Esophagus squamous epithelium (tissue), 5 donors: ENCODE measurements around the gene CNGB1. TPM values are rescaled to one million over a fixed set of nuclear protein-coding genes. Genes with fewer than 3 reads are reported as not detected.
"Not testable (repeated sequence)": the region's sequence is repeated elsewhere in the genome, so short reads cannot be mapped to it uniquely, and the experiment has no call there.

ENCODE experiments used
- DNase-seq: peaks from one replicate; lab custom pipeline; 2025; lab: John Stamatoyannopoulos, UW
- H3K27ac ChIP-seq, 4 donors: fragments of 200-600 bp; sonication (generic); one replicate each; pipeline ENCODE4 v1.5.1; 2016 to 2019; ENCODE audit warnings: mild to moderate bottlenecking in 1 of 4
- H3K27me3 ChIP-seq, 4 donors: fragments of 200-600 bp; sonication (generic); 1 replicate in 3 of 4; 2 replicates in 1 of 4; pipeline versions ENCODE4 v1.5.1 to v1.6.0; 2017 to 2021; ENCODE audit warnings: antibody characterized with exemption in 1 of 4
- H3K36me3 ChIP-seq, 3 donors: fragments of 200-600 bp; sonication (generic); one replicate each; pipeline ENCODE4 v1.5.1; 2016 to 2019
- H3K4me1 ChIP-seq, 3 donors: fragments of 200-600 bp; sonication (generic); one replicate each; pipeline ENCODE4 v1.5.1; 2017 to 2019
- H3K4me3 ChIP-seq, 4 donors: fragments of 200-600 bp; sonication (generic); 1 replicate in 3 of 4; 2 replicates in 1 of 4; pipeline ENCODE4 v1.5.1; 2016 to 2019; ENCODE audit warnings: mild to moderate bottlenecking in 2 of 4, moderate library complexity in 1 of 4
- H3K9me3 ChIP-seq, 3 donors: fragments of 200-600 bp; sonication (generic); one replicate each; pipeline ENCODE4 v1.5.1; 2016 to 2019
- CTCF ChIP-seq, 6 experiments: fragments of 450-650 bp in 4 of 6; fragments of 200-600 bp in 2 of 6; sonication (generic) in 2 of 6; IDR thresholded peaks; one replicate each; pipeline ENCODE4 v1.5.1; 2016 to 2019; ENCODE audit warnings: antibody characterized with exemption in 6 of 6, mild to moderate bottlenecking in 4 of 6, moderate library complexity in 4 of 6
- POLR2A ChIP-seq, 4 donors: fragments of 450-650 bp; IDR thresholded peaks; one replicate each; pipeline ENCODE4 v1.6.1; 2017; ENCODE audit warnings: antibody characterized with exemption in 4 of 4, mild to moderate bottlenecking in 4 of 4, moderate library complexity in 3 of 4
- WGBS, 2 donors: methylation state at CpG; one replicate each; pipeline ENCODE4 v1.1.5; 2018; 5-methylcytosine and 5-hydroxymethylcytosine counted together
- intact Hi-C: fragments of 100-400 bp; cut with DNase I; formaldehyde crosslinking; loops from one replicate; pipeline ENCODE4 v1.15.0; 2022
- total RNA-seq, 4 donors: library from RNA; depleted of rRNA; stranded (reverse); fragments of >200 nt; gene quantifications; one replicate each; pipeline ENCODE4 v1.1.0, GENCODE V29; 2016
- donor health status: DM: yes; HTN: yes; CAD: no.

CNGB1 gene
- total RNA-seq, 4 donors from 2014 or later = 0.04 TPM; not detected in 3

- intact Hi-C loops = no loop called here
- TF ChIP-seq CTCF (IDR thresholded peaks at IDR 0.05) (no peak), POLR2A (IDR thresholded peaks at IDR 0.05) (no peak)
- H3K9me3 ChIP-seq = no peaks in the 10 kb centered on the region
- H3K27me3 ChIP-seq = no peaks in the 10 kb centered on the region
- H3K36me3 ChIP-seq = no peaks in the 10 kb centered on the region
- DNase-seq = no peak
- H3K4me3 ChIP-seq = no peak overlapping the region
- H3K27ac ChIP-seq = no peak overlapping the region
- no peaks in the 10 kb centered on the region for H3K4me1 ChIP-seq
- WGBS, 2 donors = 90 to 97% methylated on average over 4 to 5 of the region's 5 CpGs
Observed at GRCh38 chr16:57855188-57855587, 115.7 kb downstream of the CNGB1 start.

GRCh38 chr16:57852189-57852588 is 118.7 kb downstream of the CNGB1 start:
- WGBS, 2 donors = 79 to 89% methylated on average over 5 of the region's 5 CpGs
- TF ChIP-seq CTCF (IDR thresholded peaks at IDR 0.05) = no peak
- Histone ChIP-seq H3K4me1 (no peaks in the 10 kb centered on the region), H3K36me3 (no peaks in the 10 kb centered on the region), H3K27ac (no peak overlapping the region), H3K4me3 (no peak overlapping the region), H3K27me3 (no peaks in the 10 kb centered on the region), H3K9me3 (no peaks in the 10 kb centered on the region)
- intact Hi-C loops = no loop called here
- no peak for DNase-seq

GRCh38 chr16:57848181-57848580 is 122.7 kb downstream of the CNGB1 start:
- DNase-seq = no peak
- H3K4me1 ChIP-seq = no peaks in the 10 kb centered on the region
- intact Hi-C loops = no loop called here
- no peak overlapping the region for H3K4me3 ChIP-seq
- peaks cover 0 to 5% (median 0%) of the 10 kb centered on the region in 4 donors for H3K27me3 ChIP-seq
- H3K27ac ChIP-seq = no peak overlapping the region
- H3K9me3 ChIP-seq = no peaks in the 10 kb centered on the region
- H3K36me3 ChIP-seq = no peaks in the 10 kb centered on the region
- no peak for TF ChIP-seq CTCF (IDR thresholded peaks at IDR 0.05)
- TF ChIP-seq POLR2A (IDR thresholded peaks at IDR 0.05) = no peak
- WGBS, 2 donors = 80 to 83% methylated on average over 5 of the region's 5 CpGs

- H3K27me3 ChIP-seq, H3K4me3 ChIP-seq, intact Hi-C loops, H3K9me3 ChIP-seq, H3K27ac ChIP-seq, H3K36me3 ChIP-seq, DNase-seq, H3K4me1 ChIP-seq: not testable (repeated sequence)
- 70 to 83% methylated on average over 4 to 5 of the region's 6 CpGs for WGBS, 2 donors
Observed at GRCh38 chr16:57846931-57847330, 124.0 kb downstream of the CNGB1 start.

- H3K27me3 ChIP-seq = peaks cover 0 to 5% (median 0%) of the 10 kb centered on the region in 4 donors
- H3K4me1 ChIP-seq = no peaks in the 10 kb centered on the region
- DNase-seq = no peak
- WGBS, 2 donors = 65 to 73% methylated on average over 2 to 8 of the region's 9 CpGs
- no peaks in the 10 kb centered on the region for H3K36me3 ChIP-seq
- TF ChIP-seq POLR2A (IDR thresholded peaks at IDR 0.05) (no peak), CTCF (IDR thresholded peaks at IDR 0.05) (no peak)
- no peak overlapping the region for H3K27ac ChIP-seq
- H3K4me3 ChIP-seq = no peak overlapping the region
- intact Hi-C loops = no loop called here
- H3K9me3 ChIP-seq = no peaks in the 10 kb centered on the region
Observed at GRCh38 chr16:57846078-57846697, 124.7 kb downstream of the CNGB1 start.

GRCh38 chr16:57845115-57845514 is 125.8 kb downstream of the CNGB1 start:
- DNase-seq = no peak
- WGBS, 2 donors = 78 to 80% methylated on average over 8 of the region's 8 CpGs
- Histone ChIP-seq H3K27me3 (peaks cover 0 to 5% (median 0%) of the 10 kb centered on the region in 4 donors), H3K9me3 (no peaks in the 10 kb centered on the region), H3K27ac (no peak overlapping the region), H3K4me3 (no peak overlapping the region), H3K36me3 (no peaks in the 10 kb centered on the region), H3K4me1 (no peaks in the 10 kb centered on the region)
- no peak for TF ChIP-seq CTCF (IDR thresholded peaks at IDR 0.05)
- TF ChIP-seq POLR2A (IDR thresholded peaks at IDR 0.05) = no peak
- intact Hi-C loops = no loop called here
